ENCODE results near the gene EEF2K. TPM values are rescaled to one million over a fixed set of nuclear protein-coding genes. Genes with fewer than 3 reads are reported as not detected.

The EEF2K gene
- polyA plus RNA-seq, 1 donor: 18.7 TPM

DNA sequence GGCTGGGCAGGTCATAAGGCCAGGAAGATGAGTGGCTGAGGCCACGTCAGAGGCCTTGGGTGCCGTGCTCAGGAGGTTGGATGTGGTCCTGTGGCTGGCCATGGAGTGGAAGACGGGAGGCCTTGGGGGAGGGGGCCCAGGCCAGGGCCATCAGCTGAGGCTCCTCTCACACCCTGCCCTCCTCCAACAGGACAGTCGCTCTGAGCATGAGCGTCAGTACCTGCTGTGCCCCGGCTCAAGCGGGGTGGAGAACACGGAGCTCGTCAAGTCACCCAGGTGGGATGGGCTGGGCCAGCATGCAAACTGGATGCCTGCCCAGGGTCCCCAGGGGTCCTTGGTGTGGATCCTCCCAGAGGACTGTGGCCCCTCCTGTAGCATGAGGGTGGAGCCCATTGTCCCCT lies 110.3 kb downstream of the EEF2K start:
- no CpG with 5 or more reads among the region's 9 CpGs for WGBS (ENCODE audit: insufficient coverage, low lambda C conversion rate)
- Histone ChIP-seq H3K9me3 (ENCODE audit: control insufficient read depth, low read depth, low read length) (no peaks in the 10 kb centered on the region), H3K36me3 (ENCODE audit: control insufficient read depth, insufficient read depth, low read length) (peaks cover 83% of the 10 kb centered on the region), H3K4me1 (ENCODE audit: control insufficient read depth, insufficient read depth, low read length) (no peaks in the 10 kb centered on the region), H3K27me3 (ENCODE audit: control insufficient read depth, insufficient read depth, low read length) (no peaks in the 10 kb centered on the region), H3K27ac (ENCODE audit: low read length) (no peak overlapping the region), H3K4me3 (ENCODE audit: low read length) (no peak overlapping the region)
- DNase-seq: no peak

DNA sequence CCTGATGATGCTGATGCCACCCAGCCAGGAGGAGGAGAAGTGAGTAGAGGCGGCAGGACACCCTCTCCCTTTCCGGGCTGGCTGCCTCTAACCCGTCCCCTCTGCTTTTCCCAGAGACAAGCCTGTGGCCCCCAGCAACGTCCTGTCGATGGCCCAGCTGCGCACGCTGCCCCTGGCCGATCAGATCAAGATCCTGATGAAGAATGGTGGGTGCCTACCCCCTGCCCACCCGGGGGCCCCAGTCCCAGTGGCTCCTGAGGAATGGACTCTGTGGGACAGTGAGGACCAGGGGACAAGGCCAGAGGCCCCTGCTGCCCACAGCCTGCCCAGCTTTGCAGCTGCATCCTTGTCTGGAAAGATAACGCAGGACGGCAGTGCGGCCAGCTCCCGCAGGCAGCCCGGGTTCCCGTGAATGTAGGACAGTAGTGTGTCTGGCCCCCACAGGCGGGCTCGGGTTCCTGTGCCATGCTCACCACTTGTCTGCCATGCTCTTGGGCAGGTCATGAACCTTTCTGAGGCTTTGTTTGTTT lies 111.0 kb downstream of the EEF2K start:
- H3K36me3 ChIP-seq (ENCODE audit: control insufficient read depth, insufficient read depth, low read length): peaks cover 83% of the 10 kb centered on the region
- no peak for DNase-seq

DNA sequence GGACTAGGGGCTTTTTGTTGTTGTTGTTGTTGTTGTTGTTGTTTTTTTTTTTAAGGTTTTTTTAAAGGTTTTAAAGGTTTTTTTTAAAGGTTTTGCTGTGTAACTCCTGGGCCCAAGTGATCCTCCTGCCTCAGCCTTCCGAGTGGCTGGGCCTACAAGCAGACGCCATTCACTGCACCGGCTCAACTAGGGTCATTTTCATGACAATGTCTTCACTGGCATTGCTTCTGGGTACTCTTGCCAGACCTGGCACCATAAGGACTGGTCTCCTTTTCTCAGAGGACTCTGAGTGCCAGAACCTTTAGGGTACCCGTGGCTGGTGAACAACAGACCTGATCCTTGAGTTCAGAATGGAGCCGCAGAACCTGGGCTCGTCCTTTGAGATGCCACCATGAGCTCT lies 111.5 kb downstream of the EEF2K start:
- WGBS (ENCODE audit: insufficient coverage, low lambda C conversion rate): no CpG with 5 or more reads among the region's 6 CpGs
- Histone ChIP-seq H3K4me1 (ENCODE audit: control insufficient read depth, insufficient read depth, low read length) (no peaks in the 10 kb centered on the region), H3K36me3 (ENCODE audit: control insufficient read depth, insufficient read depth, low read length) (peaks cover 83% of the 10 kb centered on the region), H3K27ac (ENCODE audit: low read length) (no peak overlapping the region), H3K4me3 (ENCODE audit: low read length) (no peak overlapping the region), H3K27me3 (ENCODE audit: control insufficient read depth, insufficient read depth, low read length) (no peaks in the 10 kb centered on the region), H3K9me3 (ENCODE audit: control insufficient read depth, low read depth, low read length) (no peaks in the 10 kb centered on the region)
- DNase-seq: no peak

More for the DNA sequence above, 111.0 kb downstream of the EEF2K start:
- no peaks in the 10 kb centered on the region for H3K27me3 ChIP-seq (ENCODE audit: control insufficient read depth, insufficient read depth, low read length)
- H3K4me1 ChIP-seq (ENCODE audit: control insufficient read depth, insufficient read depth, low read length): no peaks in the 10 kb centered on the region
- no CpG with 5 or more reads among the region's 17 CpGs for WGBS (ENCODE audit: insufficient coverage, low lambda C conversion rate)
- no peak overlapping the region for H3K27ac ChIP-seq (ENCODE audit: low read length)
- H3K9me3 ChIP-seq (ENCODE audit: control insufficient read depth, low read depth, low read length): no peaks in the 10 kb centered on the region
- no peak overlapping the region for H3K4me3 ChIP-seq (ENCODE audit: low read length)

DNA sequence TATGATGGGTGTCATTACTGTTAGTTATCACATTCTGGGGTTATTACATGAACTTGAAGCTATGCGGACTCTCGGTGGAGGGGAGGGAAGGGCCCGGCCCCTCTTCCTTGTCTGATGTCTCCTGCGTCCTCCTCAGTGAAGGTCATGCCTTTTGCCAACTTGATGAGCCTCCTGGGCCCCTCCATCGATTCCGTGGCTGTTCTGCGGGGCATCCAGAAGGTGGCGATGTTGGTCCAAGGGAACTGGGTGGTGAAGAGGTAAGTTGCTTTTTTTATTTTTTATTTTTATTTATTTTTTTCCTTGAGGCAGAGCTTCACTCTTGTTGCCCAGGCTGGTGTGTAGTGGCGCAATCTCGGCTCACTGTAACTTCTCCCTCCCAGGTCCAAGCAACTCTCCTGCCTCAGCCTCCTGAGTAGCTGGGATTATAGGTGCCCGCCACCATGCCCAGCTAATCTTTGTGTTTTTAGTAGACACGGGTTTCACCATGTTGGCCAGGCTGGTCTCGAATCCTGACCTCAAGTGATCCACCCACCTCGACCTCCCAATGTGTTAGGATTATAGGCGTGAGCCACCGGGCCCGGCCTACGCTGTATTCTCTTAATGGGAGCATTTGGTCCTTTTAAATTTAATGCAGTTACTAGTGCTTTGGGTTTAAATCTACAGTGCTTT lies 112.7 kb downstream of the EEF2K start:
- H3K9me3 ChIP-seq (ENCODE audit: control insufficient read depth, low read depth, low read length): no peaks in the 10 kb centered on the region
- 100% methylated on average over 1 of the region's 18 CpGs for WGBS (ENCODE audit: insufficient coverage, low lambda C conversion rate)
- H3K4me1 ChIP-seq (ENCODE audit: control insufficient read depth, insufficient read depth, low read length): no peaks in the 10 kb centered on the region
- no peak overlapping the region for H3K4me3 ChIP-seq (ENCODE audit: low read length)
- H3K27ac ChIP-seq (ENCODE audit: low read length): no peak overlapping the region
- H3K36me3 ChIP-seq (ENCODE audit: control insufficient read depth, insufficient read depth, low read length): peaks cover 85% of the 10 kb centered on the region
- no peak for DNase-seq
- H3K27me3 ChIP-seq (ENCODE audit: control insufficient read depth, insufficient read depth, low read length): no peaks in the 10 kb centered on the region

DNA sequence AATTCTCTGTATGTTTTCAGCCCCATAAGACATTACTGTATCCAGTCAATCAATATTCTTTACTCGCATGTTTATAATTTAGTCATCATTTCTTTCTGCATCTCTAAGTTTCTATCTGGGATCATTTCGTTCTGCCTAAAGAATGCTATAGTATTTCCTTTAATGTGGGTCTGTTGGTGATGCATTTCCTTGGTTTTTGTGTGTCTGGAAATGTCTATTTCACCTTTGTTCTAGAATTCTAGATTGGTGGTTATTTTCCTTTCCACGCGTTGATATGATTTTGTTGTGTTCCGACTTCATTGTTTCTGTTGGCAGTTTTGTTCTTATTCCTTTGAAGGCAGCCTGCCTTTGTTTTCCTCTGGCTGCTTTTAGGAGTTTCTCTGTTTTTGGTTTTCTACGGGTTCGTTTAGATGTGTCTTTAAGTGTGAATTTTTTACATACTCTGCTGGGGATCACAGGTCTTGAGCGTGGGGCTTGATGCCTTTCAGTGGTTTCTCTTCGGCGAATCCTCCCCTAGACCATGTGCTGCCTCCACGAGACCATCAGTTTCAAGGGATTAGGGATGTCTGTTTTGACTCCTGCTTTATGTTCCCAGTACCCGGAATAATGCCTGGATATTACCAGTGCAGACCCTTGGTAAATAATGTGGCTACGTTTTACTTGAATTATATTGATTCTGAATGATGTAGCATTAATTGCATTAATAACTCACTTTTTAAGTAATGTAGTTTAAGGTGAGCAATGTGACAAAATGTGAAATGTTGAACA lies 114.7 kb downstream of the EEF2K start:
- no peaks in the 10 kb centered on the region for H3K4me1 ChIP-seq (ENCODE audit: control insufficient read depth, insufficient read depth, low read length)
- H3K4me3 ChIP-seq (ENCODE audit: low read length): no peak overlapping the region
- no peaks in the 10 kb centered on the region for H3K27me3 ChIP-seq (ENCODE audit: control insufficient read depth, insufficient read depth, low read length)
- no peak for DNase-seq
- WGBS (ENCODE audit: insufficient coverage, low lambda C conversion rate): 79% methylated on average over 4 of the region's 13 CpGs
- peaks cover 2% of the 10 kb centered on the region for H3K9me3 ChIP-seq (ENCODE audit: control insufficient read depth, low read depth, low read length)
- H3K27ac ChIP-seq (ENCODE audit: low read length): no peak overlapping the region
- peaks cover 87% of the 10 kb centered on the region for H3K36me3 ChIP-seq (ENCODE audit: control insufficient read depth, insufficient read depth, low read length)

DNA sequence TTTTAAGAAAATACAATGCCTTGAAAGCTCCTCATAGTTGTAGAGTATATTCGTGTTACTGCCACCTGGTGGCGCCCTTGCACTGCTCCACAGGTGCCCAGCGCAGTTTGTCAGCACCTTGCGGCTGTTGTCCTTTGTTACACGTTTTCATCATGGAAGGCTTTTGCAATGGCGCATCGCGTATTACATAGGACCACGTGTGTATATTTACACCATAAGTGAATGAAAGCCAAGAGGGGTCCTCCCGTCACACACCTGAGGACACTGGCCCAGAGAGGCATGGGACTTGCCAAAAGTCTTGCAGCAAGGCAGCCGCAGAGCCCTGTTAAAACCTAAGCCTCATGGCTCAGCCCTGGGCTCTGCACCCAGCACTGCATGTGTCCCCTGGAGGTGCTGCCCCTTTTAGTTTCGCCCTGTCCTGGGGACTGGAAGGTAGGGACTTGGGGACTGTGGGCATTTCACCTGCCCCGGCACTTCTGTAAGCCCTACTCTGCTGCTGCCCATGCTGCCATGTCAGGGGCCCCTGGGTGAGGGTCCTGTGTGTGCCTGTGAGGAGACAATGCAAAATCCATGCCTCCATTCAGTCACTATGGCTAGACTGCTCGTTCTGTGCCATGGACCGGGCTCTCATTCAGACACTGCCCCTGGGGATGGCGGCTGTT lies 115.4 kb downstream of the EEF2K start:
- WGBS (ENCODE audit: insufficient coverage, low lambda C conversion rate): 0% methylated on average over 3 of the region's 16 CpGs
- H3K36me3 ChIP-seq (ENCODE audit: control insufficient read depth, insufficient read depth, low read length): peaks cover 86% of the 10 kb centered on the region

DNA sequence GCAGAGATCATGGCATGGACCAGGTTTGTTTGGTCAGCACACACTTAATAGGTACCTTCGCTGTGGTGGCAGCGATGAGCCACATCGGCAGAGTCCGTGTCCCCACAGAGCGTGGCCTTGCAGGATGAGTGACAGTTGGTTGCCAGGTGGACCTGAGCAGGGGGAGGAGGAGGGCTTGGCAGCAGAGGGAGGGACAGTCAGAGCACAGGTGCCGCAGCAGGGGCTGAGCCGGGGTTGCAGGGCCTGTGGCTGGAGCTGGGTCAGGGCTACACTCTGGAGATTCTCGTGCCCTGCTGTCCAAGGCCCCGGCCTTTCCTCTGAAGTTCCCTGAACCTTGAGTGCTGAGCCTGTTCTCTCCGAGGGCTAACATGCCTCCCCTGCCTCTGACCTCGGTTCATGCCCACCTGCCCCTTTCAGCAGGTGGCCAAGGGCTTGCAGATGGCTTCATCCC lies 116.0 kb downstream of the EEF2K start:
- DNase-seq: no peak
- Histone ChIP-seq H3K27me3 (ENCODE audit: control insufficient read depth, insufficient read depth, low read length) (no peaks in the 10 kb centered on the region), H3K27ac (ENCODE audit: low read length) (no peak overlapping the region), H3K4me1 (ENCODE audit: control insufficient read depth, insufficient read depth, low read length) (no peaks in the 10 kb centered on the region), H3K36me3 (ENCODE audit: control insufficient read depth, insufficient read depth, low read length) (peaks cover 86% of the 10 kb centered on the region), H3K9me3 (ENCODE audit: control insufficient read depth, low read depth, low read length) (peaks cover 2% of the 10 kb centered on the region), H3K4me3 (ENCODE audit: low read length) (no peak overlapping the region)
- no CpG with 5 or more reads among the region's 11 CpGs for WGBS (ENCODE audit: insufficient coverage, low lambda C conversion rate)

More for the DNA sequence above, 115.4 kb downstream of the EEF2K start:
- peak; percentile 61 to 71 for DNase-seq
- no peak overlapping the region for H3K4me3 ChIP-seq (ENCODE audit: low read length)
- H3K27me3 ChIP-seq (ENCODE audit: control insufficient read depth, insufficient read depth, low read length): no peaks in the 10 kb centered on the region
- no peak overlapping the region for H3K27ac ChIP-seq (ENCODE audit: low read length)
- H3K4me1 ChIP-seq (ENCODE audit: control insufficient read depth, insufficient read depth, low read length): no peaks in the 10 kb centered on the region
- H3K9me3 ChIP-seq (ENCODE audit: control insufficient read depth, low read depth, low read length): peaks cover 2% of the 10 kb centered on the region

DNA sequence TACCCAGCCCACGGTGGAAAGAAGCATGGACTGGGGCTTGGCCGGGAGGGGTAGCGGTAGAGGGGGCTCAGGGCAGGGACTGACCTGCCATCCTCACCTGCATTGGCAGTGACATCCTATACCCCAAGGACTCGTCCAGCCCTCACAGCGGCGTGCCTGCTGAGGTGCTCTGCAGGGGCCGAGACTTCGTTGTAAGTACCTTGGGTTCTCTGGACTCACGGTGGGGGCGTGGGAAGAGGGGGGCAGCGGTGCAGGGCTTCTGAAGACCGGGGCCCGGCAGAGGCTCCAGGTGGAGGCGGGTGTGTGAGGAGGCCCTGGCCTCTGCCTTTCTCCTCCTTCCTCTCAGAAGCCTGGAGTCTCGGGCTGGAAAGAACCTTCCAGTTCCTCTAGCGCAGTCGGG lies 116.7 kb downstream of the EEF2K start:
- no peaks in the 10 kb centered on the region for H3K27me3 ChIP-seq (ENCODE audit: control insufficient read depth, insufficient read depth, low read length)
- no peak overlapping the region for H3K4me3 ChIP-seq (ENCODE audit: low read length)
- H3K27ac ChIP-seq (ENCODE audit: low read length): no peak overlapping the region
- peaks cover 2% of the 10 kb centered on the region for H3K9me3 ChIP-seq (ENCODE audit: control insufficient read depth, low read depth, low read length)
- WGBS (ENCODE audit: insufficient coverage, low lambda C conversion rate): no CpG with 5 or more reads among the region's 17 CpGs
- no peak for DNase-seq
- peaks cover 86% of the 10 kb centered on the region for H3K36me3 ChIP-seq (ENCODE audit: control insufficient read depth, insufficient read depth, low read length)
- H3K4me1 ChIP-seq (ENCODE audit: control insufficient read depth, insufficient read depth, low read length): no peaks in the 10 kb centered on the region

DNA sequence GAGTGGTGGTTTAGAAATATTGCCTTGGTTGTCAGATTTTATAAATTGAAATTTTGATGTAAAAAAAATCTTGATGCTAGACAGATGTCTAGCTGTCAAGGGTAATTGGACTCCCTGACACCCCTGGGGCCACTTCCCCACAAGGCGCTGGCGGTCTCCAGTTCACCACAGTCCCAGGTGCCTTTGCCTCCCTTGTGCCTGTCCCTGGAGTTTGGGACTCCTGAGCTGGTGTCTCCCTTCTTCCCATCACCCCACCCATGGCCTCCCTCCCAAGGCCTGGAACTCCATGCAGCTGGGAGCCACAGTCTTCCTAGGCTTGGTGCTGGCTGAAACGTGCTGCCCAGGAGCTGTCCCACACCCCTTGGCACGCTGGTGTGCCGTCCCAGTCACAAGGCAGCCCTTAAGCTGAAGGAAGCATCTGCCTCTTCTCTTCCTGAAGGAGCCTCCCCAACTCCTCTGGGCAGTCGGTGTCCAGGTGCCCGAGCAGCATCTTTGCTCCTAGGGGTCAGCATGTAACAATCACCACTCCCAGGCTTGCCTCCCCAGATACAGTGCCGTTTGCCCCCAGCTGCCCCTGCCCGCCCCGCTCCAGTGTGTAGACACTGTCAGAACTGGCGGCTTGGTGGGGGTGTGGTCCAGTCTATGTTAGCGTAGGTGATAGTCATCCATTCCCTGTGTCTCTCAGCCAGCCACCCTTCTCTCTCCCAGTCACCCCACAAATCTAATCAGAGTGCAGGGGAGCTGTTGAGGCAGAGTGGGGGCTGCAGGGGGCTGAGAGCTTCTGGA lies 117.3 kb downstream of the EEF2K start:
- DNase-seq: no peak
- peaks cover 88% of the 10 kb centered on the region for H3K36me3 ChIP-seq (ENCODE audit: control insufficient read depth, insufficient read depth, low read length)
- WGBS (ENCODE audit: insufficient coverage, low lambda C conversion rate): no CpG with 5 or more reads among the region's 12 CpGs
- H3K4me3 ChIP-seq (ENCODE audit: low read length): no peak overlapping the region
- H3K27ac ChIP-seq (ENCODE audit: low read length): no peak overlapping the region
- H3K9me3 ChIP-seq (ENCODE audit: control insufficient read depth, low read depth, low read length): peaks cover 2% of the 10 kb centered on the region
- H3K4me1 ChIP-seq (ENCODE audit: control insufficient read depth, insufficient read depth, low read length): no peaks in the 10 kb centered on the region
- H3K27me3 ChIP-seq (ENCODE audit: control insufficient read depth, insufficient read depth, low read length): no peaks in the 10 kb centered on the region

Measured in large intestine (tissue), 3 donors.